Breast epithelium (tissue), 3 donors: ENCODE data around the gene EVA1B.

Experiments
- CTCF ChIP-seq, 3 donors: fragments of 450-650 bp; IDR thresholded peaks; one replicate each; pipeline ENCODE4 v1.5.1; 2016 to 2017; ENCODE audit warnings: antibody characterized with exemption in 3 of 3, mild to moderate bottlenecking in 3 of 3, moderate library complexity in 3 of 3
- POLR2AphosphoS5 ChIP-seq, 3 donors: sonication (generic); formaldehyde crosslinking; IDR thresholded peaks; one replicate each; pipeline ENCODE4 v1.6.1; 2017; ENCODE audit warnings: antibody characterized with exemption in 3 of 3

GRCh38 chr1:36309397-36309796 is 14.0 kb downstream of the EVA1B start:
- TF ChIP-seq CTCF (IDR thresholded peaks at IDR 0.05) (no peak), POLR2AphosphoS5 (IDR thresholded peaks at IDR 0.05) (no peak)
